Glomerular endothelial cell (primary cell): ENCODE results near the gene SPINK8. TPM values are rescaled to one million over a fixed set of nuclear protein-coding genes. Genes with fewer than 3 reads are reported as not detected.
A peak's percentile ranks its signal among the peaks of the same experiment; 100 is the strongest.
"Not testable (repeated sequence)": the region's sequence is repeated elsewhere in the genome, so short reads cannot be mapped to it uniquely, and the experiment has no call there.

Experiments
- DNase-seq: peaks from one replicate; pipeline ENCODE4 v3.0.0-alpha.2; 2011; ENCODE audit warnings: low read depth, low spot score; ENCODE audit errors: extremely low read depth
- total RNA-seq: library from RNA; depleted of rRNA; stranded (reverse); fragments of >200 nt; gene quantifications from 2 replicates; pipeline ENCODE4 v1.2.3, GENCODE V29; 2015

The SPINK8 gene
- total RNA-seq, 1 donor from 2014 or later = not detected

GRCh38 chr3:48331706-48332435 lies 1.6 kb downstream of the SPINK8 start:
- DNase-seq = not testable (repeated sequence)

DNA sequence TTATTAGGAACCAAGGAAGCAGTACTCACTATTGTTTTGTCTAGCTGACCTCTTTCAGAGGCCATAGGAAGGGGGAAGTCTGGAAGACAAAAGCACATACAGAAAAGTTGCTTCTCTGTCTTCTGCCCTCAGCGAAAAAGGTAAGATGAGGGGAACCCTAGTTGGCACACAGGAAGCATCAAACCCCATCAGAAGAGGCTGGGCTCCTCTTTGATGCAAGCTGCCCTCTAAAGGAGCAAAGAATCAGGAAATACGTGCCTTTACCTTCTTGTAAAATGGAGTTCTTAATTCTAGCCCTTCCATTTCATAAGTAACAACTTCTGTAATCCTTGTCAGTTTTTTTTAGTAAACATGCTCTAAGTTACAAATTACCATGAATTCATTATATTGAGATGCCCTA lies 12.5 kb downstream of the SPINK8 start:
- no peak for DNase-seq

DNA sequence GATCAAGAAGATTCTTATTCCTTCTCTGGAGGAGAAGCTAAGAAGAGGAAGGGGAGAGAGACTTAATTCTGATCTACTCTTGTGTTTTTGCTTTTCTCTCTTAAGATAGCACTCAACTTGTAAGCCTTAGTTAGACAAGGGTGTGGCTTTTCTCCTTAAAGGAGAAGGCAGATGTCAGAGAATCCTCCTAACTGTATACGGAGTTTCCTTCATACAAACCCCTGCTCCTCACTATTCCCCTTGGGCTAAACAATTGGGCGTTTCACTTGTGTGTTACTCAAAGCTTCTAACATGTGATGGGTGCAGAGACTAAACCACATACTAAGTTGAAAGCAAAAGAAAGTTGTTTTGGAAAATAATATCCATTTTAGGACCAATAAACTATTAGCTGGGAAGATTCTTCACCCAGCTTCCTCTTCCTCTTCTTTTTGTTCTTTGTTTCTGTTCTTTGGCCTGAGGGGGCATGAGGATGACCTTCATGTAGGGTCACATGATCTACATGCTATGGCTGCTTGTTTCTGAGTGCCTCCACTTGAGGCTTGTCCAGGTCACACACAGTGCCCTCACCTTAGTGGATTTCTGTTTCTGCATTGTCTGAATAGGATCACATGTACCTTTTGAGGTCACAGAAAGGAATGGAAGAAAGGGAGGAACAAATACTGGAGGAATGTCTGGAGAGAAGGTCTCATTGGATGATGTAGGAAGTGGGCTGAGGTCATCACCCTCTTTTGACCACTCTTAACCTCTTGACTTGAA lies 14.6 kb downstream of the SPINK8 start:
- no peak for DNase-seq

- DNase-seq = no peak
Measured at GRCh38 chr3:48314542-48314941, 18.9 kb downstream of the SPINK8 start.

DNA sequence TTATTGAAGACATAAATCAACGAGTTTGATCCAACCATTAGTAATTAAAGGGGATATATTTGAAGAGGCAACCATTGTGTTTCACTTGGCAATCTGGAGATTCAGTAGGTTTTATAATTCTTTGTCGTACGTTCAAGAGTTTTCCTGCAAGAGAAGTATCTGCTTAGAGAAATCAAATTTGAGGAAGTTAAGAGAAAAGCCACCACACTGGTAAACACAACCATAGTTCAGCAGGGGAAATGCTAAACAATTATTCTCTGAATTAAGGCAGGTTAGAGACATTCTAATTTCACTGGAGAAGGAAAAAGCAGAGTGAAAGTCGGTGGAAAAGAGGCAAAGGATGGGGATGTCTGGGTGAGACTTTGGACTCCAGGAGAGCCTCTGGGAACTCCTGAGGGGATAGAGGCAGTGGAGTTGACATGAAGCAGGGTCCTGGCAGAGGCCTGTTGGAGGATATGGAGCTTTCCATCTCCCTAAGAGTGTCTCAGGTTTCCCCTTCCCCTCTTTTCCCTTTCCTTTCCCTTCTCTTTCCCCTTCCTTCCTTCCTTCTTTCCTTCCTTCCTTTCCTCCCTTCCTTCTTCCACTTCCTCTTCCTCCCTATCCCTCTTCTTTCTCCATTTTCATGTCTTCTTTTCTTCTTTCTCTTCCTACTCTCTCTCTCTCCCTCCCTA lies 26.5 kb downstream of the SPINK8 start:
- no peak for DNase-seq

GRCh38 chr3:48306290-48306689 lies 27.2 kb downstream of the SPINK8 start:
- DNase-seq = no peak

GRCh38 chr3:48305396-48305795 lies 28.1 kb downstream of the SPINK8 start:
- DNase-seq = no peak

GRCh38 chr3:48303021-48303420 lies 30.4 kb downstream of the SPINK8 start:
- no peak for DNase-seq

DNA sequence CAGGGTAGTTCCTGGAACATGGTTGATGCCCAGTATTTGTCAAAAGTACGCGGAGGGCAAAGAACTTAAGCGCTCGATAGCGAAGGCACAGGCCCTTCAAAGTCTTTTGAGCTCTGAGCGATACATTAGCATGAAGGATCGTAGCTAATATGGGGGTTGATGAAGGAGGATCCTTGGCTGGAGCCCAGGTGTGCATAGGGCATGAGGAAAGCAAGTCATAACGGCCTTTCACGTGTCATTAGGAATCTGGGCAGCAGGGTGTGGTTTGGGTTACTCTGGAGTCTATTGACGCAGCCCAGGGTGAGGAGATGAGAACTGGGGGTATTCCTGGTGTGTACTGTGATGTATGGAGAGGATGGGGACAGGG lies 31.7 kb downstream of the SPINK8 start:
- DNase-seq = no peak

- DNase-seq = peak; percentile 29
Measured at GRCh38 chr3:48301020-48301799, 32.3 kb downstream of the SPINK8 start, which contains the start of gene NME6. NME6 (minus strand) TSS chr3:48301367.

DNA sequence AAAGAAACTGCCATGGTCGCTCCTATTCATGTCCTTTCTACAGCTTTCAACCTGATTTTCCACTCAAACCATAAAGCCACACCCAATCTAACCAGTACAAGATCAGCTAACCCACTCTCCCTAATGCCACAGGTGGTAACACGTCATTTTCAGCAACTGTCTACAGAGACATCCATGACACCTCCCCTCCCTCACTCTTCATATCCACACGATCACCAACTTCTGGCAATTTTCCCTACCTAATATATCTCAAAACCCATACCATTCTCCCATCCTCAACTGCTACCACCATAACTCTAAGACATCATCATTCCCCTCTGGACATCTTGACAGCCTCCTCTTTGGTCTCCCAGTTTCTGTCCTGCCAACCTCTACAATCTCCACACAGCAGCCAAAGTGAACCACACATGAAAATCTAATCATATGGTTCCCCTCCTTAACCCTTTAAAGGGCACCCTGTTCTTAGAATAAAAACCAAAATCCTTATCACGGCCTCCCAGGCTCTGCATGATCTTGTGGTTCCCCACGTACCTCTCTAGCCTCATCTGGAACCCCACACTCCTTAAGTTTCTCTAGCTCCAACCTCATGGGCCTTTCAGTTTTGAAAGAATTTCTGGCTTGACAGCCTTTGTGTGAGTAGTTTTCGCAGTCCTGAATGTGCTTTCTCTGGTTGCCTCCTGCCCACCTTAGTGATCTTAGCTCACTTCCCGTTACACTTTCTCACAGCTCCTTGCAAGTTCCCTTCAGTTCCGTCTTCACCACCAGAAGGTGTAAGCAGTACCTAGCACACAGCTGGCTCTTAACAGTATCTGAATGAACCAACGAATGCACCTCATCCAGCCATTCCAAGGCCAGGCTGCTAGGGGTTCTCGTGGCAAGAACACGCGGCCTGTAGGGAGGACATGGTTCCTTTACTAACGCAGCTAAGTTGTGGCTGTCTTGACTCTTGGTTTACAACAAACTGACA lies 33.4 kb downstream of the SPINK8 start:
- no peak for DNase-seq

DNA sequence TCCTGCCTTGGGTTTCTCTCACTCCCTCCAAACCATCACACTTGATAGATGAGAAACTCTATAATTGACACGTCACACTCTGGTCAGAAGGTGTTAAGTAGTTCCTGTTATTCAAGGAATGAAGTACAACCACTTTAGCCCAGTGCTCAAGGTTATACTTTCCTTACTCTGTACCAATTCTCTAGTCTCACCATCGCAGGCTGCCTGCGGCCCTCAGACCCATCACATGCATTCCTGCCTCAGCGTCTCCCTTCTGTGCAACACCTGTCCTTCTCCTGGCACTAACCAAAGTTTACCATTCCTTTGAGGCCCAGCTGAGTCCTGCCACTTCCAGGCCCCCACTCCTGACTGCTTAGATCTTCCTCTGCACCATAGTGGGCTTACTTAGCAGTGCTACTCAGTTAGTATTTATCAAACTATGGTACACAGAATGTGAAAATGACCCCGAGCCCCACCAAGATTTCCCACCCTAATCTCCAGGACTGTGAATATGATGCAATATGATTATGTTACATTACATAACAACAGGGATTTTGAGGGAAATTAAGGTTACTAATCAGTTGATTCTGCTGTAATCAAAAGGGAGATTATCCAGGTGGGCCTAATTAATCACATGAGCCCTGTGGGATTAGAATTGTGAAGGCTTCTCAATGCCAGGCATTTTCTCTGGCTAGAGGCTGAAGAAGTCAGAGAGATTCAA lies 36.2 kb downstream of the SPINK8 start:
- no peak for DNase-seq

- DNase-seq = no peak
Measured at GRCh38 chr3:48296699-48297098, 36.8 kb downstream of the SPINK8 start.

DNA sequence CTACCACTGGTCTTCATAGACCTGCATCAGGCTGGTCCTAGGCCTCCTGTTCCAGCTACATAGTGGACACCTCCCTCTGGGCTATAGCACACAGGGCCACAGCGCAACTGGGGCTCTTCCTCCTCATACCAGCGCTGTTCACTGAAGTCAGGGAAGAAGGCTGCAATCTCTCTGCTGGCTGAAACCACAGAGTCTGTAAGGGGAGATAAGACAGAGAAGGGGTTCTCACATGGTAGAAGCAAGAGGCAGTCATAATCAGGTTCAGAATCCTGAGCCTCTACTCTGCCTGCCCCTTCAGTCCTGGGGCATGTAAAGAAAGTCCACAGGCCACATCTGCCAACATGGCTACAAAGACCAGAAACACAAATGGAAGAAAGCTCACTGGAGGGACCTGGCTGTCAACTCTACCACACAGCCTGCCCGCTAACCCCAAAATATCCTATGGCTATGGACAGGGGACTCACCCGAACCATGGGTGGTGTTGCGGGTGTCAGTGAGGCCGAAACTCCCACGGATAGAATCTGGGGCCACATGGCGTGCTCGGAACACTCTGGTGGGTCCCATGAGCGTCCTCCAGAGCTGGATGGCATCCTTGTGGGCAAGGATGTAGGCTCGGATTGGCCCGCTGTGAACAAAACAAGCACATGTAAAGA lies 38.7 kb downstream of the SPINK8 start:
- DNase-seq = no peak

GRCh38 chr3:48289659-48290058 lies 43.8 kb downstream of the SPINK8 start:
- DNase-seq = no peak

GRCh38 chr3:48287034-48287433 lies 46.4 kb downstream of the SPINK8 start:
- DNase-seq = no peak

DNA sequence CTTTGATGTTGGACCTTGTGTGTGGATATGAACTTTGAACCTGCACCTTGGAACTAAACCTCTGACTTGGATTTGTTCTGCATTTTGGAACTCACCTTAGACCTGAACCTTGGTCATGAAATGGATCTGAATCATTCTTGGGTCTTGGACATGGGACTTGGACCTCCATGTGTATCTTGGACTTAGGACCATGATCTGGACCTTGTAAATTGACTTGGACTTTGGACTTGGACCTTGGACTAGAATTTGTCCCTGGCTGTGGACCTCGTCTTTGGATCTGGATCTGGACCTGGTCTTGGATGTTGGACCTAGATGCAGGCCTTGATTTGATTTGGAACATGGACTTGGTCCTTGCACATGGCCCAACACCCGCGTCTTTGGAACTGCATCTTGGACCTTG lies 47.2 kb downstream of the SPINK8 start:
- DNase-seq = no peak

- DNase-seq = no peak
Measured at GRCh38 chr3:48285675-48286074, 47.8 kb downstream of the SPINK8 start.

- DNase-seq = no peak
Measured at GRCh38 chr3:48285132-48285531, 48.3 kb downstream of the SPINK8 start.
